ENCODE measurements around the gene CSNK2B. TPM values are rescaled to one million over a fixed set of nuclear protein-coding genes. Genes with fewer than 3 reads are reported as not detected.

Gene CSNK2B
- total and polyA plus RNA-seq, 9 donors, result 107 to 175 (median 137) TPM

DNA sequence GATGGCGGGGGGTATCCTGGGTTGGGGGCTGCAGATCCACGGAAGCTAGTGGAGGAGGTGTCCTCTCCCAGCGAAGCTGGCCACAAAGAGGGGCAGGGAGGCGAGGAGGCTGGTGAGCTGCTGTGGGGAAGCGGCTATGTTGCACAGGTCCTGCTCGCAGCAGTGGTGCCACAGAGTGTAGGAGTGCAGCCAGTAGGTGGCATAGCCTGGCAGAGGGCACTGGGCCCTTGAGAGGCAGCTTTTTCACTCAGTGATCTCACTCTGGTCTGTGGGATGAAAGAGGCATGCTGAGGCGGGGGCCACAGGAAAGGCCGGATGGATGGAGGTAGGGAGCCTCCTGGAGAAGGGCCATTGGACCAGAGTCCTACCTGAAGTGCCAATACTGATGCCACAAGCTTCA, 46.4 kb downstream of the CSNK2B start:
- Histone ChIP-seq H3K27ac (ENCODE audit: low read length) (no peak overlapping the region), H3K4me3 (ENCODE audit: low read length) (no peak overlapping the region), H3K9me3 (replicated peaks; ENCODE audit: control insufficient read depth, low read depth, low read length) (no peaks in the 10 kb centered on the region), H3K4me1 (ENCODE audit: control insufficient read depth, insufficient read depth, low read length) (peaks cover 18% of the 10 kb centered on the region), H3K27me3 (ENCODE audit: control insufficient read depth, insufficient read depth, low read length) (no peaks in the 10 kb centered on the region), H3K36me3 (ENCODE audit: control insufficient read depth, insufficient read depth, low read length) (no peaks in the 10 kb centered on the region)
- whole genome bisulfite sequencing (ENCODE audit: insufficient coverage), result 97% methylated on average over 7 of the region's 8 CpGs
- DNase-seq, result no peak

DNA sequence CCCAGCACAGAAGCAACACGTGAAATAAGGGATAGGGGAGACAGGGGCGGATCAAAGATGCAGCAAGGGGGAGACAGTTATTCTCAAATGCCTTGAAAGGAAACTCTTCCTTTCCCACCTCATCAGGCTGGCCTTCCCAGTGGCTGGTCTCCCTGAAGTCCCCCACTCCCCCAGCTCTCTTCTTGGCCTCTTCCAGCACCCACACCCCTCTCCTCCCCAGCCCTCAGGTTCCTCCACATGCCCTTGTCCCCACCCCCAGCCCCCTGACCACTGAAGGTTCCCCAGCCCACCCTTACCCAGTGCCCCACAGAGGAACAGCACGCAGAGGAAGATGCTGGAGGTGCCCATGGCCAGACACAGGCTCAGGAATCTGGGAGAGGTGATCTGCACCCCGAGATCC, 47.6 kb downstream of the CSNK2B start:
- Histone ChIP-seq H3K4me1 (ENCODE audit: control insufficient read depth, insufficient read depth, low read length) (peaks cover 18% of the 10 kb centered on the region), H3K27ac (ENCODE audit: low read length) (no peak overlapping the region), H3K4me3 (ENCODE audit: low read length) (no peak overlapping the region), H3K9me3 (replicated peaks; ENCODE audit: control insufficient read depth, low read depth, low read length) (no peaks in the 10 kb centered on the region), H3K27me3 (ENCODE audit: control insufficient read depth, insufficient read depth, low read length) (no peaks in the 10 kb centered on the region), H3K36me3 (ENCODE audit: control insufficient read depth, insufficient read depth, low read length) (no peaks in the 10 kb centered on the region)
- 40% methylated on average over 1 of the region's 4 CpGs for WGBS (ENCODE audit: insufficient coverage)
- no peak for DNase-seq

DNA sequence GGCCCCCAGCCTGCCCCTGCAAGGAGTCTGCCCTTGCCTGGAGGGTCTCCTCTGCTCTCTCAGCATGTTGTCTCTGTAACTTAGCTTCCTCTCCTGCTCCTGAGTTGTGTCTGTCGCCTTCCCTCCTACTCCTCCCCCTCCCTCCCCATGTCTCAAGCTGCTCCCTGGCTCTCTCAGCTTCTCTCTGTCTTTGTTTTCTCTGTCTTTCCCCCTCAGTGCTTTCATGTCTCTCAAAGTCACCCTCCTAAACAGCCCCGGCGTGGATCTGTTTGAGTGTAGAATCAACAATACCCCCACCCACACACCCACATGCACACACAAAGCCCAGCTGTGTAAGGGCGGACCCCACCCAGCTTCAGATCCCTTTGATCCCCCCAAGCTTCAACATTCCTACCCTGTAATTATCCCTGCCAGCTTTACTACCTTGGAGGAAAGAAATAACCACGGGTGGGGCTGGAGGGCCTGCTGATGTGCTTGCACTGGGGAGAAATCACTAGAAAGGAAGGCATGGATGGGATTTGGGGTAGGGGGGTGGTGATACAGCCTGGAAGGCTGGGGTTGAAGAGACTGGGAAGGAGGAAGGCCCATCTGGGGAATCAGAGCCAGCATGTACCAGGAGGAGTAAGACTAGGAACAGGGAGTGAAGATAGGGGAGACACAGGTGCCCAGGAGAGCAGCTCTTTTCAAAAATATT, 48.3 kb downstream of the CSNK2B start:
- Histone ChIP-seq H3K27ac (ENCODE audit: low read length) (no peak overlapping the region), H3K36me3 (ENCODE audit: control insufficient read depth, insufficient read depth, low read length) (no peaks in the 10 kb centered on the region), H3K4me3 (ENCODE audit: low read length) (no peak overlapping the region), H3K9me3 (replicated peaks; ENCODE audit: control insufficient read depth, low read depth, low read length) (no peaks in the 10 kb centered on the region), H3K27me3 (ENCODE audit: control insufficient read depth, insufficient read depth, low read length) (no peaks in the 10 kb centered on the region), H3K4me1 (ENCODE audit: control insufficient read depth, insufficient read depth, low read length) (peaks cover 18% of the 10 kb centered on the region)
- DNase-seq, result no peak
- WGBS (ENCODE audit: insufficient coverage), result 44% methylated on average over 3 of the region's 5 CpGs

DNA sequence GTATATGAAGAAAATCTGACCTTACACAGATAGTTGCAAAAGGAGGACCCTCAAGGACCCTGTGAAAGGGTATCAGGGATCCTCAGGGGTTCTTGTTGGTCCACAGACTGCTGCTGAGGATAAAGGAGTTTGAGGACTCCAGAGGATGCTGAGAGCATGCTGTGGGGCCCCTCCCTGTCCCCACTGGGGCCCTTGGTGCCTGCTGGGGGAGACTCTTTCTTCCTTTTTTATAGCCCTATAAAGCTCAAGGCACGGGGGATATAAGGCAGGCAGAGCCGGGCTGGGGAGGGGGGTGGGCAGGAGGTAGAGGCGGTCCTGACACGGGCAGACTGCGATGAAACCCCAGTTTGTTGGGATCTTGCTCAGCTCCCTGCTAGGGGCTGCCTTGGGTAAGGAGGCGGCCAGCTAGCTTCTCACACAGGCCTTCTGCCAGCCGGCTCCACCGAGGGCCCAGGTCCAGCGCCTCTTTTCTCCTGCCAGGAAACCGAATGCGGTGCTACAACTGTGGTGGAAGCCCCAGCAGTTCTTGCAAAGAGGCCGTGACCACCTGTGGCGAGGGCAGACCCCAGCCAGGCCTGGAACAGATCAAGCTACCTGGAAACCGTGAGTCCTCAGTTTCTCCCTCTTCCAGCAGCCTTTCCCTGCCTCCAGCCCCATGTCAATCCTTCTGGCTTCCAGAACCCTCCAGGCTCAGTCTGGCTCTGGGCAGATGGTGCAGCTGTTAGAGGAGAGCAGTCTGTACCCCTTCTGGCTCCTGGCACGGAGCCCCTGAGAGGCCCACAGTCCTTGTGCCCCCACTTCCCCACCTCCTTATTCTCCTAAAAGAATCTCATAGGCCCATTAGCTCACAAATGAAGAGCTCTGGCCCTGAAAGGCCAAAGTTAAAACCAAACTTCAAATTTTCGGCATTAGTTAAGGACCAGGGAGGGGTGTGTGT, 49.4 kb downstream of the CSNK2B start, which contains the start of gene LY6G6D:
TSS of gene LY6G6D (plus strand) at position 327 of the 937 bp plus-strand sequence. CDS start at position 335, 8 bp downstream.
- no peaks in the 10 kb centered on the region for H3K9me3 ChIP-seq (replicated peaks; ENCODE audit: control insufficient read depth, low read depth, low read length)
- H3K4me1 ChIP-seq (ENCODE audit: control insufficient read depth, insufficient read depth, low read length), result peaks cover 18% of the 10 kb centered on the region
- H3K27ac ChIP-seq (ENCODE audit: low read length), result no peak within 1 kb of the TSS
- H3K36me3 ChIP-seq (ENCODE audit: control insufficient read depth, insufficient read depth, low read length), result no peaks in the 10 kb centered on the region
- no peak within 1 kb of the TSS for H3K4me3 ChIP-seq (ENCODE audit: low read length)
- WGBS (ENCODE audit: insufficient coverage), result 27% methylated on average over 10 of the region's 16 CpGs
- H3K27me3 ChIP-seq (ENCODE audit: control insufficient read depth, insufficient read depth, low read length), result no peaks in the 10 kb centered on the region
- DNase-seq, result peak; percentile 47

DNA sequence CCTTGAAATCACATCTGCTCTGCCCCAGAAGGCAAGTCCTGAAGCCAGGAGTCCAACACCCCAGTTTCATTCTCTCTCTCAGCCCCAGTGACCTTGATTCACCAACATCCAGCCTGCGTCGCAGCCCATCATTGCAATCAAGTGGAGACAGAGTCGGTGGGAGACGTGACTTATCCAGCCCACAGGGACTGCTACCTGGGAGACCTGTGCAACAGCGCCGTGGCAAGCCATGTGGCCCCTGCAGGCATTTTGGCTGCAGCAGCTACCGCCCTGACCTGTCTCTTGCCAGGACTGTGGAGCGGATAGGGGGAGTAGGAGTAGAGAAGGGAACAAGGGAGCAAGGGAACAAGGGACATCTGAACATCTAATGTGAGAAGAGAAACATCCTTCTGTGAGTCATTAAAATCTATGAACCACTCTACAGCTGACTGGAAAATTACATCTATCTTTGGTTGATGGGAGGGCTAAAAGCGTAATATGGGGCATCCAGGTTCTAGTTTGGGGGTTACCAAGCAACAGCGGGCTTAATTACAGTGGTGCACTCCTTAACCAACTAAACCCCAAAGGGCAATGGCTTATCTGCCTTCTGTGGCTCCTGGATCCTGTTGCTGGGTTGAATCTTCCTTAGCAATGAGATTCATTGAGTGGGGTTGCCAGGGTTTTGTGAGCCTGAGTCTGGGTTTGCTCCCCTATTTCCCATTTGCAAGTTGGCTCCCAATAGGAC, 51.8 kb downstream of the CSNK2B start:
- no peaks in the 10 kb centered on the region for H3K27me3 ChIP-seq (ENCODE audit: control insufficient read depth, insufficient read depth, low read length)
- H3K4me3 ChIP-seq (ENCODE audit: low read length), result no peak overlapping the region
- DNase-seq, result no peak
- peaks cover 18% of the 10 kb centered on the region for H3K4me1 ChIP-seq (ENCODE audit: control insufficient read depth, insufficient read depth, low read length)
- no peak overlapping the region for H3K27ac ChIP-seq (ENCODE audit: low read length)
- no peaks in the 10 kb centered on the region for H3K36me3 ChIP-seq (ENCODE audit: control insufficient read depth, insufficient read depth, low read length)
- H3K9me3 ChIP-seq (replicated peaks; ENCODE audit: control insufficient read depth, low read depth, low read length), result no peaks in the 10 kb centered on the region
- 52% methylated on average over 4 of the region's 10 CpGs for WGBS (ENCODE audit: insufficient coverage)

DNA sequence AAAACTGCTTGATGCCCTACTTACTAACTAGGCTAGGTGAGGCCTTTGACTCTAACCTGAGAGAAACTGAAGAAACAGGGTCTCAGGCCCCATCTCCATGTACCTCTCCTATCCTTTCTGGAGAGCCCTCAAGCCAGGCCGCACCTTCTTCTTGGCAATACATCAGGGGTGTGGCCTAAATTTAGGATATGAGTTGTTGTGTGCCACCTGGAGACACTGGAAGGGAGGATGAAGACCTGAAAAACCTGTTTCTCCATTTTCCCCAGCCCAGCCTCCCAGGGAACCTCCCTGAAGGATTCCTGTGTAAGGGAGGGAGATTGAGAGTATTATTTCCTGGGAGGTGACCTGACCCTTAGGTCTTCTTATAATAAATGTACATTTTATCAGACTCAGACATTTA, 52.4 kb downstream of the CSNK2B start:
- no peak for DNase-seq
- Histone ChIP-seq H3K27me3 (ENCODE audit: control insufficient read depth, insufficient read depth, low read length) (no peaks in the 10 kb centered on the region), H3K4me1 (ENCODE audit: control insufficient read depth, insufficient read depth, low read length) (peaks cover 18% of the 10 kb centered on the region), H3K27ac (ENCODE audit: low read length) (no peak overlapping the region), H3K4me3 (ENCODE audit: low read length) (no peak overlapping the region), H3K9me3 (replicated peaks; ENCODE audit: control insufficient read depth, low read depth, low read length) (no peaks in the 10 kb centered on the region), H3K36me3 (ENCODE audit: control insufficient read depth, insufficient read depth, low read length) (no peaks in the 10 kb centered on the region)
- no CpG with 5 or more reads among the region's 1 CpG for WGBS (ENCODE audit: insufficient coverage)

DNA sequence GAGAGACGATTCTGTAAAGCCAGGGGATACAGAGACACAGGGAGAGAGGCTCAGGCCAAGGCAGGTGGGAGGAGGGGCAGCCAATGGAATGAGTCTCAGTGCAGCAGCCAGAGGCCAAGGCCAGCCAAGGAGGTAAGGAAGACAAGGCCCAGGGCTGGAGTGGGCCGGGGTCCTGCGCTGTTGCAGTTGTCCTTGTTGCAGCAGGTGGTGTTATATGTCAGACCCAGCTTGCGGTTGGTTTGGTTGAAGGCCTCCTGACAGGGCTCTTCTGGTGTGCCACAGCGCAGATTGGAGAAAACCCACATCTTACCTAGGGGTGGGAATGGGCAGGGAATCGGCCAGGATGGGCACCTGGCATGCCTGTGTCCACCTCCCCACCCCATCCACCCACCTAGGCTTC, 53.1 kb downstream of the CSNK2B start:
- 80% methylated on average over 4 of the region's 6 CpGs for WGBS (ENCODE audit: insufficient coverage)
- no peak for DNase-seq
- H3K4me1 ChIP-seq (ENCODE audit: control insufficient read depth, insufficient read depth, low read length), result peaks cover 14% of the 10 kb centered on the region
- H3K4me3 ChIP-seq (ENCODE audit: low read length), result no peak overlapping the region
- no peak overlapping the region for H3K27ac ChIP-seq (ENCODE audit: low read length)
- H3K36me3 ChIP-seq (ENCODE audit: control insufficient read depth, insufficient read depth, low read length), result peaks cover 2% of the 10 kb centered on the region
- H3K27me3 ChIP-seq (ENCODE audit: control insufficient read depth, insufficient read depth, low read length), result no peaks in the 10 kb centered on the region
- no peaks in the 10 kb centered on the region for H3K9me3 ChIP-seq (replicated peaks; ENCODE audit: control insufficient read depth, low read depth, low read length)

Other genes with a start within 250 kb of the CSNK2B start
Only the 30 nearest of the 37 such genes appear.
- not detected for gene MCCD1, start 137.1 kb upstream of the CSNK2B start, total RNA-seq
- not detected for gene MCCD1, start 137.1 kb upstream of the CSNK2B start, polyA plus RNA-seq (ENCODE audit: insufficient read depth in 1 of 8, insufficient read length in 8 of 8, low replicate concordance in 1 of 8)
- gene DDX39B, start 124.1 kb upstream of the CSNK2B start, total RNA-seq, result 354 TPM
- 100 to 1,000 TPM; 311 to 433 (median 373) TPM for gene DDX39B, start 124.1 kb upstream of the CSNK2B start, polyA plus RNA-seq (ENCODE audit: insufficient read depth in 1 of 8, insufficient read length in 8 of 8, low replicate concordance in 1 of 8)
- 1.4 TPM for gene ATP6V1G2, start 119.5 kb upstream of the CSNK2B start, total RNA-seq
- 1 to 10 TPM; 2.1 to 5.6 (median 4.6) TPM for gene ATP6V1G2, start 119.5 kb upstream of the CSNK2B start, polyA plus RNA-seq (ENCODE audit: insufficient read depth in 1 of 8, insufficient read length in 8 of 8, low replicate concordance in 1 of 8)
- gene NFKBIL1, start 118.5 kb upstream of the CSNK2B start, total RNA-seq, result 19.1 TPM
- 10 to 100 TPM; 16.3 to 20.6 (median 17.2) TPM for gene NFKBIL1, start 118.5 kb upstream of the CSNK2B start, polyA plus RNA-seq (ENCODE audit: insufficient read depth in 1 of 8, insufficient read length in 8 of 8, low replicate concordance in 1 of 8)
- gene LTA, start 93.8 kb upstream of the CSNK2B start, total RNA-seq, result 0.04 TPM
- under 1 TPM in 5 of 8 donors, not detected in 3; 0.12 to 0.26 (median 0.19) TPM for gene LTA, start 93.8 kb upstream of the CSNK2B start, polyA plus RNA-seq (ENCODE audit: insufficient read depth in 1 of 8, insufficient read length in 8 of 8, low replicate concordance in 1 of 8)
- 0.22 TPM for gene TNF, start 90.5 kb upstream of the CSNK2B start, total RNA-seq
- gene TNF, start 90.5 kb upstream of the CSNK2B start, polyA plus RNA-seq (ENCODE audit: insufficient read depth in 1 of 8, insufficient read length in 8 of 8, low replicate concordance in 1 of 8), result under 1 TPM in 6 of 8 donors, not detected in 2; 0.08 to 0.80 (median 0.25) TPM
- gene LTB, start 83.7 kb upstream of the CSNK2B start, total RNA-seq, result 0.58 TPM
- 1 to 10 TPM; 1.1 to 2.9 (median 2.3) TPM for gene LTB, start 83.7 kb upstream of the CSNK2B start, polyA plus RNA-seq (ENCODE audit: insufficient read depth in 1 of 8, insufficient read length in 8 of 8, low replicate concordance in 1 of 8)
- gene LST1, start 79.8 kb upstream of the CSNK2B start, total RNA-seq, result 9.0 TPM
- gene LST1, start 79.8 kb upstream of the CSNK2B start, polyA plus RNA-seq (ENCODE audit: insufficient read depth in 1 of 8, insufficient read length in 8 of 8, low replicate concordance in 1 of 8), result 1 to 10 TPM; 5.0 to 7.7 (median 6.8) TPM
- not detected for gene NCR3, start 73.1 kb upstream of the CSNK2B start, total RNA-seq
- under 1 TPM in 1 of 8 donors, not detected in 7; 0.14 TPM for gene NCR3, start 73.1 kb upstream of the CSNK2B start, polyA plus RNA-seq (ENCODE audit: insufficient read depth in 1 of 8, insufficient read length in 8 of 8, low replicate concordance in 1 of 8)
- gene AIF1, start 50.8 kb upstream of the CSNK2B start, total RNA-seq, result 29.2 TPM
- gene AIF1, start 50.8 kb upstream of the CSNK2B start, polyA plus RNA-seq (ENCODE audit: insufficient read depth in 1 of 8, insufficient read length in 8 of 8, low replicate concordance in 1 of 8), result 10 to 100 TPM; 18.7 to 29.5 (median 21.1) TPM
- gene PRRC2A, start 45.4 kb upstream of the CSNK2B start, total RNA-seq, result 51.3 TPM
- 100 to 1,000 TPM; 124 to 175 (median 153) TPM for gene PRRC2A, start 45.4 kb upstream of the CSNK2B start, polyA plus RNA-seq (ENCODE audit: insufficient read depth in 1 of 8, insufficient read length in 8 of 8, low replicate concordance in 1 of 8)
- gene BAG6, start 13.4 kb upstream of the CSNK2B start, total RNA-seq, result 150 TPM
- gene BAG6, start 13.4 kb upstream of the CSNK2B start, polyA plus RNA-seq (ENCODE audit: insufficient read depth in 1 of 8, insufficient read length in 8 of 8, low replicate concordance in 1 of 8), result 100 to 1,000 TPM; 170 to 229 (median 214) TPM
- 2.6 TPM for gene APOM, start 10.2 kb upstream of the CSNK2B start, total RNA-seq
- 1 to 10 TPM; 3.5 to 8.5 (median 4.1) TPM for gene APOM, start 10.2 kb upstream of the CSNK2B start, polyA plus RNA-seq (ENCODE audit: insufficient read depth in 1 of 8, insufficient read length in 8 of 8, low replicate concordance in 1 of 8)
- 17.1 TPM for gene C6orf47, start 5.3 kb upstream of the CSNK2B start, total RNA-seq
- gene C6orf47, start 5.3 kb upstream of the CSNK2B start, polyA plus RNA-seq (ENCODE audit: insufficient read depth in 1 of 8, insufficient read length in 8 of 8, low replicate concordance in 1 of 8), result 10 to 100 TPM; 13.7 to 18.9 (median 14.7) TPM
- gene GPANK1, start 1.1 kb upstream of the CSNK2B start, total RNA-seq, result 9.8 TPM
- 10 to 100 TPM; 13.8 to 19.0 (median 15.7) TPM for gene GPANK1, start 1.1 kb upstream of the CSNK2B start, polyA plus RNA-seq (ENCODE audit: insufficient read depth in 1 of 8, insufficient read length in 8 of 8, low replicate concordance in 1 of 8)
- 4.9 TPM for gene LY6G5B, start 3.9 kb downstream of the CSNK2B start, total RNA-seq
- gene LY6G5B, start 3.9 kb downstream of the CSNK2B start, polyA plus RNA-seq (ENCODE audit: insufficient read depth in 1 of 8, insufficient read length in 8 of 8, low replicate concordance in 1 of 8), result 10 to 100 TPM in 5 of 8 donors, 1 to 10 TPM in 3; 5.8 to 16.7 (median 12.8) TPM
- 0.80 TPM for gene LY6G5C, start 15.0 kb downstream of the CSNK2B start, total RNA-seq
- gene LY6G5C, start 15.0 kb downstream of the CSNK2B start, polyA plus RNA-seq (ENCODE audit: insufficient read depth in 1 of 8, insufficient read length in 8 of 8, low replicate concordance in 1 of 8), result 1 to 10 TPM in 7 of 8 donors, under 1 TPM in 1; 0.70 to 3.9 (median 2.2) TPM
- 50.8 TPM for gene ABHD16A, start 37.2 kb downstream of the CSNK2B start, total RNA-seq
- 10 to 100 TPM; 42.0 to 55.8 (median 44.9) TPM for gene ABHD16A, start 37.2 kb downstream of the CSNK2B start, polyA plus RNA-seq (ENCODE audit: insufficient read depth in 1 of 8, insufficient read length in 8 of 8, low replicate concordance in 1 of 8)
- gene LY6G6F, start 40.8 kb downstream of the CSNK2B start, total RNA-seq, result not detected
- gene LY6G6F, start 40.8 kb downstream of the CSNK2B start, polyA plus RNA-seq (ENCODE audit: insufficient read depth in 1 of 8, insufficient read length in 8 of 8, low replicate concordance in 1 of 8), result not detected
- 0.58 TPM for gene LY6G6D, start 49.3 kb downstream of the CSNK2B start, total RNA-seq
- gene LY6G6D, start 49.3 kb downstream of the CSNK2B start, polyA plus RNA-seq (ENCODE audit: insufficient read depth in 1 of 8, insufficient read length in 8 of 8, low replicate concordance in 1 of 8), result 1 to 10 TPM in 1 of 8 donors, under 1 TPM in 4, not detected in 3; 0.31 to 1.7 (median 0.75) TPM
- 0.09 TPM for gene LY6G6C, start 55.7 kb downstream of the CSNK2B start, total RNA-seq
- 1 to 10 TPM in 1 of 8 donors, under 1 TPM in 6, not detected in 1; 0.15 to 1.2 (median 0.37) TPM for gene LY6G6C, start 55.7 kb downstream of the CSNK2B start, polyA plus RNA-seq (ENCODE audit: insufficient read depth in 1 of 8, insufficient read length in 8 of 8, low replicate concordance in 1 of 8)
- gene MPIG6B, start 57.3 kb downstream of the CSNK2B start, total RNA-seq, result 0.09 TPM
- gene MPIG6B, start 57.3 kb downstream of the CSNK2B start, polyA plus RNA-seq (ENCODE audit: insufficient read depth in 1 of 8, insufficient read length in 8 of 8, low replicate concordance in 1 of 8), result 1 to 10 TPM in 1 of 8 donors, under 1 TPM in 7; 0.44 to 1.2 (median 0.74) TPM
- 101 TPM for gene DDAH2, start 63.2 kb downstream of the CSNK2B start, total RNA-seq
- gene DDAH2, start 63.2 kb downstream of the CSNK2B start, polyA plus RNA-seq (ENCODE audit: insufficient read depth in 1 of 8, insufficient read length in 8 of 8, low replicate concordance in 1 of 8), result 100 to 1,000 TPM; 111 to 147 (median 135) TPM
- gene CLIC1, start 70.5 kb downstream of the CSNK2B start, total RNA-seq, result 219 TPM
- gene CLIC1, start 70.5 kb downstream of the CSNK2B start, polyA plus RNA-seq (ENCODE audit: insufficient read depth in 1 of 8, insufficient read length in 8 of 8, low replicate concordance in 1 of 8), result 100 to 1,000 TPM; 117 to 177 (median 152) TPM
- 9.1 TPM for gene MSH5, start 73.9 kb downstream of the CSNK2B start, total RNA-seq
- 10 to 100 TPM in 6 of 8 donors, 1 to 10 TPM in 2; 5.3 to 20.8 (median 11.5) TPM for gene MSH5, start 73.9 kb downstream of the CSNK2B start, polyA plus RNA-seq (ENCODE audit: insufficient read depth in 1 of 8, insufficient read length in 8 of 8, low replicate concordance in 1 of 8)
- 2.7 TPM for gene SAPCD1, start 96.6 kb downstream of the CSNK2B start, total RNA-seq
- 1 to 10 TPM; 1.4 to 6.3 (median 2.9) TPM for gene SAPCD1, start 96.6 kb downstream of the CSNK2B start, polyA plus RNA-seq (ENCODE audit: insufficient read depth in 1 of 8, insufficient read length in 8 of 8, low replicate concordance in 1 of 8)
- 1.2 TPM for gene VWA7, start 111.2 kb downstream of the CSNK2B start, total RNA-seq
- 1 to 10 TPM in 7 of 8 donors, under 1 TPM in 1; 0.71 to 2.1 (median 1.6) TPM for gene VWA7, start 111.2 kb downstream of the CSNK2B start, polyA plus RNA-seq (ENCODE audit: insufficient read depth in 1 of 8, insufficient read length in 8 of 8, low replicate concordance in 1 of 8)
- gene VARS1, start 129.7 kb downstream of the CSNK2B start, total RNA-seq, result 21.9 TPM
- 10 to 100 TPM; 35.1 to 63.0 (median 51.2) TPM for gene VARS1, start 129.7 kb downstream of the CSNK2B start, polyA plus RNA-seq (ENCODE audit: insufficient read depth in 1 of 8, insufficient read length in 8 of 8, low replicate concordance in 1 of 8)
- gene LSM2, start 140.9 kb downstream of the CSNK2B start, total RNA-seq, result 42.0 TPM
- gene LSM2, start 140.9 kb downstream of the CSNK2B start, polyA plus RNA-seq (ENCODE audit: insufficient read depth in 1 of 8, insufficient read length in 8 of 8, low replicate concordance in 1 of 8), result 10 to 100 TPM; 41.3 to 64.3 (median 56.8) TPM
- 2.3 TPM for gene HSPA1L, start 149.2 kb downstream of the CSNK2B start, total RNA-seq
- gene HSPA1L, start 149.2 kb downstream of the CSNK2B start, polyA plus RNA-seq (ENCODE audit: insufficient read depth in 1 of 8, insufficient read length in 8 of 8, low replicate concordance in 1 of 8), result 1 to 10 TPM; 2.9 to 4.1 (median 3.6) TPM